ENCODE data around the gene CD163. TPM values are rescaled to one million over a fixed set of nuclear protein-coding genes. Genes with fewer than 3 reads are reported as not detected.

The CD163 gene
- total RNA-seq, 2 donors from 2014 or later = 14.4 to 25.3 TPM

DNA sequence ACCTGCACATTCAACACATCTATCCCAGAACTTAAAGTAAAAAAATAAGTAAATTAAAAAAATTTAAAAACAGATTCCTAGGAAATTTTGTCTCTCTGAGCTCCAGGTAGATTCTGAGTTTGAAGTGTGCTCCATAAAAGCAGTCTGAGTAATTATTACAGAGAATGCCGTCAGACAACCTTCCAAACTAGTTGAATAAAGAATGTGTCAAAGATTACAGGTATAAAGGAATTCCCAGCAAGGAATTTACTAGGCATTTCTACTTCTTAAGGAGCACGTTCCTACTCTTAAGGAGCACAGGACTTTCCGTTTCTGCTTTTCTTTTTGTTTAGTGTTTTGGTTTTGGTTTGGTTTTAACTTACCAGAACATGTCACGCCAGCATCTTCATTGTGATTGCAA lies 7.1 kb downstream of the CD163 start:
- Histone ChIP-seq H3K9me3 (no peaks in the 10 kb centered on the region), H3K4me1 (no peaks in the 10 kb centered on the region), H3K4me3 (no peak overlapping the region), H3K27me3 (no peaks in the 10 kb centered on the region), H3K27ac (no peak overlapping the region), H3K36me3 (no peaks in the 10 kb centered on the region), H3K9ac (ENCODE audit: low read depth in 2 of 2, low read length in 2 of 2) (no peak overlapping the region)
- DNase-seq = no peak
- TF ChIP-seq, protein P1, sequence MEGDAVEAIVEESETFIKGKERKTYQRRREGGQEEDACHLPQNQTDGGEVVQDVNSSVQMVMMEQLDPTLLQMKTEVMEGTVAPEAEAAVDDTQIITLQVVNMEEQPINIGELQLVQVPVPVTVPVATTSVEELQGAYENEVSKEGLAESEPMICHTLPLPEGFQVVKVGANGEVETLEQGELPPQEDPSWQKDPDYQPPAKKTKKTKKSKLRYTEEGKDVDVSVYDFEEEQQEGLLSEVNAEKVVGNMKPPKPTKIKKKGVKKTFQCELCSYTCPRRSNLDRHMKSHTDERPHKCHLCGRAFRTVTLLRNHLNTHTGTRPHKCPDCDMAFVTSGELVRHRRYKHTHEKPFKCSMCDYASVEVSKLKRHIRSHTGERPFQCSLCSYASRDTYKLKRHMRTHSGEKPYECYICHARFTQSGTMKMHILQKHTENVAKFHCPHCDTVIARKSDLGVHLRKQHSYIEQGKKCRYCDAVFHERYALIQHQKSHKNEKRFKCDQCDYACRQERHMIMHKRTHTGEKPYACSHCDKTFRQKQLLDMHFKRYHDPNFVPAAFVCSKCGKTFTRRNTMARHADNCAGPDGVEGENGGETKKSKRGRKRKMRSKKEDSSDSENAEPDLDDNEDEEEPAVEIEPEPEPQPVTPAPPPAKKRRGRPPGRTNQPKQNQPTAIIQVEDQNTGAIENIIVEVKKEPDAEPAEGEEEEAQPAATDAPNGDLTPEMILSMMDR (IDR thresholded peaks at IDR 0.05) = no peak
- intact Hi-C loops (cut with DNase I) = no loop called here

DNA sequence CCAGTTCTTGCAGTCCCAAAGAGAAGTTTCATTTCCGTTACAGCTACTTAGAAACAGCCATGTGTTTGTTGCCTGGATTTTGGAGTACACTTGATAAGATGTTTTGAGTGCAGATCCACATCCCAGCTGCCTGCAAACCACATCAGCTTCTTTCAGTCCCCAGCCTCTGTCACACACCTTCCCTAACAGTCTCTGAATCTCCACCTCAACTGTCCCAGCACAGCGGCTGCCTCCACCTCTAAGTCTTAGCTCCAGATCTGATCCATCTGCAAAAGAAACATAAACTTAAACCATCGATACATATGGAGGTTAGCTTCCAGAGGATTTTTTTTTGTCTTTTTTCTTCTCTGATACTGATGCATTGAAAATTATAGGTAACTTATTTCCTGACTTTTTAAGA lies 8.4 kb downstream of the CD163 start:
- DNase-seq = no peak
- Histone ChIP-seq H3K9ac (ENCODE audit: low read depth in 2 of 2, low read length in 2 of 2) (no peak overlapping the region), H3K9me3 (no peaks in the 10 kb centered on the region), H3K4me3 (no peak overlapping the region), H3K36me3 (no peaks in the 10 kb centered on the region), H3K27me3 (no peaks in the 10 kb centered on the region), H3K4me1 (no peaks in the 10 kb centered on the region), H3K27ac (no peak overlapping the region)
- intact Hi-C loops (cut with DNase I) = no loop called here
- TF ChIP-seq, protein P1 (IDR thresholded peaks at IDR 0.05) = no peak

DNA sequence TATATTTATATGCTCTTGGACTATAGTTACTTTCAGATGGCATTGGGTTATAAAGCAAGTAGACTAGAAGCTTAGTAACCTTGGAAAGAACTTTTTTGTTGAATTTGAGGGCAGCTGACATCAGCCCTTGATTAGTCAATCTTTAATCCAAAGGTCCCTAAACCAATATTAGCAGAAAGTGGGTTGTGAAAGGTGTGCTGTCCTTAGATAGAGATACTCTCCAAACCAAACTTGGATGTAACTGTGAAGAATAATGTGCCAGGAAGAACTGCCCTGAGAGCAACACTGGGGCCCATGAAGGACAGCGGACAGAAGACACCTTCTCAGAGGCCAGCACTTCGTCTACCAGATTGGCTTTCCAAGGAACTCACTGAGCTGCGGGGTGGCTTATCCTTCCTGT lies 10.6 kb downstream of the CD163 start:
- intact Hi-C loops (cut with DNase I) = no loop called here
- H3K4me1 ChIP-seq = no peaks in the 10 kb centered on the region
- no peaks in the 10 kb centered on the region for H3K36me3 ChIP-seq
- H3K4me3 ChIP-seq = no peak overlapping the region
- H3K27ac ChIP-seq = no peak overlapping the region
- no peaks in the 10 kb centered on the region for H3K27me3 ChIP-seq
- no peak overlapping the region for H3K9ac ChIP-seq (ENCODE audit: low read depth in 2 of 2, low read length in 2 of 2)
- no peak for DNase-seq
- TF ChIP-seq, protein P1 (IDR thresholded peaks at IDR 0.05) = no peak
- H3K9me3 ChIP-seq = no peaks in the 10 kb centered on the region

DNA sequence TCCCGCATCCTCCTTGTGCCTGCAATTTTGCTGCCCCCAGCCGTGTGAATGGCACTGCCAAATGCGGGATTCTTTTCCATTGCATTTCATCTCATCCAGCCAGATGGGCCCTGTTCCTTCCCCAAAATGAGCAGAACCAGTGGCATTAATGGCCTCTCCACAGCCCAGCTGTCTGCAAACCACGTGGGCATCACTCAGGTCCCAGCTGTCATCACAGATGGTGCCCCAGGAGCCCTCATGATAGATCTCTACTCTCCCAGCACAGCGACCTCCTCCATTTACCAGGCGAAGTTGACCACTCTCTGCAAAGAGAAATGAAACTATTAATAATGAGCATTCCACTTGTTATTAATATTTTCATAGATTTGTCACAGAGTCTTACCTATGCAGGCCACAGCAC lies 17.1 kb downstream of the CD163 start:
- intact Hi-C loops (cut with DNase I) = no loop called here
- Histone ChIP-seq H3K4me1 (no peaks in the 10 kb centered on the region), H3K36me3 (no peaks in the 10 kb centered on the region), H3K4me3 (no peak overlapping the region), H3K27ac (no peak overlapping the region), H3K9ac (ENCODE audit: low read depth in 2 of 2, low read length in 2 of 2) (no peak overlapping the region), H3K9me3 (no peaks in the 10 kb centered on the region), H3K27me3 (no peaks in the 10 kb centered on the region)
- TF ChIP-seq, protein P1 (IDR thresholded peaks at IDR 0.05) = no peak
- DNase-seq = no peak

DNA sequence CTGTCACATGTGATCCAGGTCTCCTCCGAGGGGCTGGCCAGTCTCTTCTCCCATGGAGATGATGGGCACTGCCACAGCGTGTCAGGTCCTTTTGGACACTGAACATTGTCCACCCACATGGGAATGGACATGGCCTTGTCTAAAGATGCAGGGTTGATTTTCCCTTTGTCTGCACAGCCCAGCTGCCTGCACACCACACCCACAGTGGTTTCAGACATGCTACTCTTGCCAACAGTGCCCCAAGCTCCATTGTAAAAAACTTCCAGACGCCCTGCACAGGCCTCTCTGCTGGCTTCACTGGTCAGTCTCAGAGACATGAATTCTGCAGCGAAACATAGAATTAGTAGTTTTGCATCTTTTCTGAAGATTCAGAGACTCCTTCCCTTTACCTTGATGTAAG lies 18.5 kb downstream of the CD163 start:
- Histone ChIP-seq H3K9ac (ENCODE audit: low read depth in 2 of 2, low read length in 2 of 2) (no peak overlapping the region), H3K36me3 (no peaks in the 10 kb centered on the region), H3K27ac (no peak overlapping the region), H3K9me3 (no peaks in the 10 kb centered on the region), H3K27me3 (no peaks in the 10 kb centered on the region), H3K4me3 (no peak overlapping the region), H3K4me1 (no peaks in the 10 kb centered on the region)
- DNase-seq = no peak
- intact Hi-C loops (cut with DNase I) = no loop called here
- TF ChIP-seq, protein P1 (IDR thresholded peaks at IDR 0.05) = no peak

DNA sequence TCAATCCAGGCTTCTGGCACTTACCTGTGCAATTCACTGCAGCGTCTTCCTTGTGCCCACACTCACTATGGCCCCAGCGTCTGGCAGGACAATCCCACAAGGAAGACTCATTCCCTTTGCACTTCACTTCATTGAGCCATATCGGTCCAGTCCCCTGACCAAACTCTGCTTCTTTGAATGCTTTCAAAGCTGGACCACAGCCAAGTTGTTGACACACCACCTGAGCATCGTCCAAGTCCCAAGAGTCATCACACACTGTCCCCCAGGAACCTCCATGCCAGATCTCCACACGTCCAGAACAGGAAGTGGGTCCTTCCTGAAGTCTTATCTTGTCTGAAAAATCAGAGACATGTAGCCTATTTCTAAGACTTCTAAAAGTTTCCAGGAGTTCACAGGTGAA lies 20.2 kb downstream of the CD163 start:
- no peak for DNase-seq
- intact Hi-C loops (cut with DNase I) = no loop called here
- Histone ChIP-seq H3K36me3 (no peaks in the 10 kb centered on the region), H3K9me3 (no peaks in the 10 kb centered on the region), H3K9ac (ENCODE audit: low read depth in 2 of 2, low read length in 2 of 2) (no peak overlapping the region), H3K27me3 (no peaks in the 10 kb centered on the region), H3K4me1 (no peaks in the 10 kb centered on the region), H3K4me3 (no peak overlapping the region), H3K27ac (no peak overlapping the region)
- TF ChIP-seq, protein P1 (IDR thresholded peaks at IDR 0.05) = no peak
